NCI-H2107 treated with DMSO at 0.1 percent for 48 hours (cell line): ENCODE results near the gene OR7C2.

Experiments
- DNase-seq: peaks from one replicate; lab custom pipeline; 2025; ENCODE audit not compliant: unreplicated experiment; lab: John Stamatoyannopoulos, UW

OR7C2 gene

GRCh38 chr19:14978161-14978776 is 37.0 kb downstream of the OR7C2 start:
- no peak for DNase-seq

- no peak for DNase-seq
Observed at GRCh38 chr19:14979476-14980255, 38.4 kb downstream of the OR7C2 start, which contains the start of gene SLC1A6. TSS of gene SLC1A6 (minus strand) at chr19:14979864. CDS start at chr19:14972910, 6,954 bp downstream.

- no peak for DNase-seq
Observed at GRCh38 chr19:14985133-14985532, 43.8 kb downstream of the OR7C2 start.
